ENCODE measurements around the gene ATAD3A.

The ATAD3A gene

GRCh38 chr1:1536938-1537546 lies 25.1 kb downstream of the ATAD3A start:
- no peak overlapping the region for H3K4me3 ChIP-seq (ENCODE audit: low read depth, low read length)
- no peak for TF ChIP-seq CTCF (IDR thresholded peaks at IDR 0.05; ENCODE audit: insufficient read depth, low read depth, low read length, missing control alignments)
- DNase-seq (ENCODE audit: low read depth) = no peak

GRCh38 chr1:1537626-1538250 lies 25.8 kb downstream of the ATAD3A start:
- no peak overlapping the region for H3K4me3 ChIP-seq (ENCODE audit: low read depth, low read length)
- TF ChIP-seq CTCF (IDR thresholded peaks at IDR 0.05; ENCODE audit: insufficient read depth, low read depth, low read length, missing control alignments) = no peak
- DNase-seq (ENCODE audit: low read depth) = no peak

GRCh38 chr1:1538334-1538733 lies 26.4 kb downstream of the ATAD3A start:
- no peak for TF ChIP-seq CTCF (IDR thresholded peaks at IDR 0.05; ENCODE audit: insufficient read depth, low read depth, low read length, missing control alignments)
- H3K4me3 ChIP-seq (ENCODE audit: low read depth, low read length) = no peak overlapping the region
- DNase-seq (ENCODE audit: low read depth) = no peak

GRCh38 chr1:1538989-1539309 lies 27.0 kb downstream of the ATAD3A start:
- no peak overlapping the region for H3K4me3 ChIP-seq (ENCODE audit: low read depth, low read length)
- DNase-seq (ENCODE audit: low read depth) = no peak
- no peak for TF ChIP-seq CTCF (IDR thresholded peaks at IDR 0.05; ENCODE audit: insufficient read depth, low read depth, low read length, missing control alignments)

GRCh38 chr1:1539310-1540089 lies 27.5 kb downstream of the ATAD3A start:
- H3K4me3 ChIP-seq (ENCODE audit: low read depth, low read length) = no peak overlapping the region
- no peak for TF ChIP-seq CTCF (IDR thresholded peaks at IDR 0.05; ENCODE audit: insufficient read depth, low read depth, low read length, missing control alignments)
- DNase-seq (ENCODE audit: low read depth) = no peak

- no peak for TF ChIP-seq CTCF (IDR thresholded peaks at IDR 0.05; ENCODE audit: insufficient read depth, low read depth, low read length, missing control alignments)
- peak; percentile 26 for DNase-seq (ENCODE audit: low read depth)
- no peak within 1 kb of the TSS for H3K4me3 ChIP-seq (ENCODE audit: low read depth, low read length)
Measured at GRCh38 chr1:1540090-1540817, 28.3 kb downstream of the ATAD3A start, which contains the start of gene TMEM240. TMEM240 (minus strand) TSS chr1:1540624; CDS start chr1:1540346, 278 bp downstream.

Data from GM12865 (cell line).